HepG2 (cell line): ENCODE measurements around the gene RNU1-2. TPM values are rescaled to one million over a fixed set of nuclear protein-coding genes. Genes with fewer than 3 reads are reported as not detected.
A peak's percentile ranks its signal among the peaks of the same experiment; 100 is the strongest.

ENCODE experiments used
- GABPB1 ChIP-seq: IDR thresholded peaks from 2 replicates; pipeline ENCODE4 v1.6.1; 2016; ENCODE audit warnings: mild to moderate bottlenecking, missing genetic modification reagents, moderate library complexity, missing compliant biosample characterization
- GTF3A ChIP-seq: sonication (generic); formaldehyde crosslinking; conservative IDR thresholded peaks from 2 replicates; pipeline ENCODE4 v1.4.0; 2020; ENCODE audit warnings: mild to moderate bottlenecking, missing genetic modification reagents
- HDAC2 ChIP-seq: sonication (generic); formaldehyde crosslinking; IDR thresholded peaks from 2 replicates; pipeline ENCODE4 v1.4.0; 2020; ENCODE audit warnings: missing genetic modification reagents
- HDAC6 ChIP-seq: fragments of 200-600 bp; sonication (generic); IDR thresholded peaks from 2 replicates; pipeline ENCODE4 v1.7.0; 2017; ENCODE audit warnings: mild to moderate bottlenecking, antibody characterized with exemption, low read length, low read depth
- MED8 ChIP-seq: sonication (generic); formaldehyde crosslinking; IDR thresholded peaks from 2 replicates; pipeline ENCODE4 v1.8.1; 2023; ENCODE audit warnings: mild to moderate bottlenecking, missing genetic modification reagents; ENCODE audit not compliant: insufficient replicate concordance
- PHB2 ChIP-seq: fragments of 450-650 bp; IDR thresholded peaks from 2 replicates; pipeline ENCODE4 v1.6.1; 2018; ENCODE audit not compliant: partially characterized antibody
- RBM39 ChIP-seq: fragments of 200-400 bp; formaldehyde crosslinking; IDR thresholded peaks from one replicate; pipeline ENCODE4 v1.6.1; 2018; ENCODE audit warnings: antibody characterized with exemption, mild to moderate bottlenecking, low read depth, low read length; ENCODE audit not compliant: poor library complexity, severe bottlenecking
- SCMH1 ChIP-seq: sonication (generic); formaldehyde crosslinking; IDR thresholded peaks from 2 replicates; pipeline ENCODE4 v1.9.0; 2021; ENCODE audit warnings: missing genetic modification reagents, mild to moderate bottlenecking, borderline replicate concordance
- SP2 ChIP-seq: sonication (generic); formaldehyde crosslinking; IDR thresholded peaks from 2 replicates; pipeline ENCODE4 v1.5.1; 2020; ENCODE audit warnings: mild to moderate bottlenecking, missing genetic modification reagents
- TEAD3 ChIP-seq: optimal IDR thresholded peaks from 2 replicates; pipeline ENCODE3; 2016; ENCODE audit warnings: borderline replicate concordance
- ZFP36L2 ChIP-seq: sonication (generic); formaldehyde crosslinking; IDR thresholded peaks from 2 replicates; pipeline ENCODE4 v1.4.0; 2020; ENCODE audit warnings: missing genetic modification reagents
- ZNF224 ChIP-seq: sonication (generic); formaldehyde crosslinking; IDR thresholded peaks from 2 replicates; pipeline ENCODE4 v1.5.0; 2020; ENCODE audit warnings: mild to moderate bottlenecking, missing genetic modification reagents
- ZNF431 ChIP-seq: sonication (generic); formaldehyde crosslinking; IDR thresholded peaks from 2 replicates; pipeline ENCODE4 v1.9.0; 2022; ENCODE audit warnings: missing genetic modification reagents, low read depth, mild to moderate bottlenecking, borderline replicate concordance
- ZNF589 ChIP-seq: sonication (generic); formaldehyde crosslinking; conservative IDR thresholded peaks from 2 replicates; pipeline ENCODE4 v1.8.0; 2022; ENCODE audit warnings: mild to moderate bottlenecking, moderate library complexity, missing genetic modification reagents
- polyA plus RNA-seq, 8 experiments: library from polyadenylated mRNA; depleted of rRNA in 3 of 8; stranded (reverse) in 7 of 8; unstranded in 1 of 8; fragments of >200 nt; fragmentation: Illumina TruSeq in 4 of 8; extraction: Trizol in 4 of 8; gene quantifications; 2 replicates each; pipeline versions ENCODE4 v1.2.1 to v1.2.3, GENCODE V29; 2011 to 2016; ENCODE audit warnings: low read depth in 4 of 8, missing spikeins in 1 of 8, mixed read lengths in 1 of 8; ENCODE audit not compliant: insufficient read depth in 1 of 8
- total RNA-seq, 5 experiments: library from RNA; depleted of rRNA; stranded (reverse); fragments of >200 nt; fragmentation: Illumina TruSeq; extraction: Trizol; gene quantifications; 2 replicates each; pipeline ENCODE4 v1.2.3, GENCODE V29; 2016; ENCODE audit warnings: low read depth in 1 of 5
- TF ChIP-seq, protein P1 (sequence below): sonication (generic); formaldehyde crosslinking; IDR thresholded peaks from 2 replicates; pipeline ENCODE4 v1.5.0; 2020; ENCODE audit warnings: missing genetic modification reagents
- TF ChIP-seq, protein P2 (sequence below): IDR thresholded peaks from 2 replicates; pipeline ENCODE4 v1.6.1; 2016; ENCODE audit warnings: missing genetic modification reagents, missing compliant biosample characterization
- TF ChIP-seq, protein P3 (sequence below): sonication (generic); formaldehyde crosslinking; IDR thresholded peaks from 2 replicates; pipeline ENCODE4 v1.4.0; 2020; ENCODE audit warnings: missing genetic modification reagents, mild to moderate bottlenecking, borderline replicate concordance
- TF ChIP-seq, protein P4 (sequence below): sonication (generic); formaldehyde crosslinking; IDR thresholded peaks from 2 replicates; pipeline ENCODE4; 2020; ENCODE audit warnings: missing genetic modification reagents, mild to moderate bottlenecking, borderline replicate concordance
- TF ChIP-seq, protein P5 (sequence below): IDR thresholded peaks from 2 replicates; pipeline ENCODE4 v1.6.1; 2016

Gene RNU1-2
- total and polyA plus RNA-seq, 2 of the 13 experiments (the other 11 are each of a cell fraction or from before 2014, with no cell fraction given) = under 0.01 to 11,018 TPM

DNA sequence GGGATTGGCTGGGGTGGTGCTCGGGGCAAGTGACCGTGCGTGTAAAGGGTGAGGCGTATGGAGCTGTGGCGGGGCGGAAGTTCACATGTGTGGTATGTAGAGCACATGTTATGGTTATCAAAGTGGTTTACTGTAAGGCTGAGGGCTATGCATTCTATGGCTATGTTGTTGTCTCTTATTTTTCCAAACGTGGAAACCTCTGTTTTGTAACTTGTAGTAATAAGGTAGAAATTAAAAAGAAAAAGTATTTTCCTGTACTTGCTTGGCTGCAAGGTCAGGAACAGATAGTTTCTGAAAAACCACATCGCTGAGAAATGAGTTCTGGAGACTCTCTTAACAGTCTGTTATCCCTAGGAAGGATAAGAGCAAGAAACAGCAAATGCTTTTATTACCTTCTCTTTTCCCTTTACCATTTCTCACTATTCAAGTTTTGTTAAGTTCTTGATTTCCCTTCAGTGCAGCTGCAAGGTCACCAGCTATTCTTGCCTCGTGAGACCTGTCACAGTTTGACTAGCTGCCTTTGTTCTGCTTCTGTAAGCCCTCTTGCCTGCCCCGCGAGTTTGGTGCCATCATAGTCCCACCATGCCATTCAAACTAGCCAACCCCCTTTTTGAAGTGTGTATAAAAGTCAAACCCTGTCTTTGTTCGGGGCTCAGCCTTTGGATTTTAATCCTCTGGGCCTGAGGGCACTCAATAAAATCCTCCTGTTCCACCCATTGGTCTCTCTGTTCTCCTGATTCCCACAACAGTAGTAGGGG, 9.5 kb downstream of the RNU1-2 start (continued):
- TF ChIP-seq TEAD3 (CRISPR knock-in tag) = peak; percentile 87
- no peak for TF ChIP-seq GTF3A (CRISPR knock-in tag)
- peak; percentile 75; the same call in 1 of the 2 replicates for TF ChIP-seq GABPB1 (CRISPR knock-in tag)
- TF ChIP-seq HDAC6 = no peak
- TF ChIP-seq RBM39 = peak; percentile 52
- TF ChIP-seq ZNF224 (CRISPR knock-in tag) = 0 out of 2 replicates have a peak, but pooled peaks have one; percentile 5
- no peak for TF ChIP-seq PHB2
- TF ChIP-seq SP2 = no peak
- TF ChIP-seq HDAC2 (CRISPR knock-in tag) = 0 out of 2 replicates have a peak, but pooled peaks have one; percentile 29
- TF ChIP-seq, protein P1, sequence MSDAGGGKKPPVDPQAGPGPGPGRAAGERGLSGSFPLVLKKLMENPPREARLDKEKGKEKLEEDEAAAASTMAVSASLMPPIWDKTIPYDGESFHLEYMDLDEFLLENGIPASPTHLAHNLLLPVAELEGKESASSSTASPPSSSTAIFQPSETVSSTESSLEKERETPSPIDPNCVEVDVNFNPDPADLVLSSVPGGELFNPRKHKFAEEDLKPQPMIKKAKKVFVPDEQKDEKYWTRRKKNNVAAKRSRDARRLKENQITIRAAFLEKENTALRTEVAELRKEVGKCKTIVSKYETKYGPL (CRISPR knock-in tag) = peak; percentile 67; the same call in 1 of the 2 replicates
- 0 out of 2 replicates have a peak, but pooled peaks have one; percentile 35 for TF ChIP-seq ZFP36L2 (CRISPR knock-in tag)
- TF ChIP-seq, protein P2, sequence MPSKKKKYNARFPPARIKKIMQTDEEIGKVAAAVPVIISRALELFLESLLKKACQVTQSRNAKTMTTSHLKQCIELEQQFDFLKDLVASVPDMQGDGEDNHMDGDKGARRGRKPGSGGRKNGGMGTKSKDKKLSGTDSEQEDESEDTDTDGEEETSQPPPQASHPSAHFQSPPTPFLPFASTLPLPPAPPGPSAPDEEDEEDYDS = peak; percentile 96
- TF ChIP-seq, protein P3, sequence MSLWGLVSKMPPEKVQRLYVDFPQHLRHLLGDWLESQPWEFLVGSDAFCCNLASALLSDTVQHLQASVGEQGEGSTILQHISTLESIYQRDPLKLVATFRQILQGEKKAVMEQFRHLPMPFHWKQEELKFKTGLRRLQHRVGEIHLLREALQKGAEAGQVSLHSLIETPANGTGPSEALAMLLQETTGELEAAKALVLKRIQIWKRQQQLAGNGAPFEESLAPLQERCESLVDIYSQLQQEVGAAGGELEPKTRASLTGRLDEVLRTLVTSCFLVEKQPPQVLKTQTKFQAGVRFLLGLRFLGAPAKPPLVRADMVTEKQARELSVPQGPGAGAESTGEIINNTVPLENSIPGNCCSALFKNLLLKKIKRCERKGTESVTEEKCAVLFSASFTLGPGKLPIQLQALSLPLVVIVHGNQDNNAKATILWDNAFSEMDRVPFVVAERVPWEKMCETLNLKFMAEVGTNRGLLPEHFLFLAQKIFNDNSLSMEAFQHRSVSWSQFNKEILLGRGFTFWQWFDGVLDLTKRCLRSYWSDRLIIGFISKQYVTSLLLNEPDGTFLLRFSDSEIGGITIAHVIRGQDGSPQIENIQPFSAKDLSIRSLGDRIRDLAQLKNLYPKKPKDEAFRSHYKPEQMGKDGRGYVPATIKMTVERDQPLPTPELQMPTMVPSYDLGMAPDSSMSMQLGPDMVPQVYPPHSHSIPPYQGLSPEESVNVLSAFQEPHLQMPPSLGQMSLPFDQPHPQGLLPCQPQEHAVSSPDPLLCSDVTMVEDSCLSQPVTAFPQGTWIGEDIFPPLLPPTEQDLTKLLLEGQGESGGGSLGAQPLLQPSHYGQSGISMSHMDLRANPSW = 0 out of 2 replicates have a peak, but pooled peaks have one; percentile 60
- TF ChIP-seq, protein P4, sequence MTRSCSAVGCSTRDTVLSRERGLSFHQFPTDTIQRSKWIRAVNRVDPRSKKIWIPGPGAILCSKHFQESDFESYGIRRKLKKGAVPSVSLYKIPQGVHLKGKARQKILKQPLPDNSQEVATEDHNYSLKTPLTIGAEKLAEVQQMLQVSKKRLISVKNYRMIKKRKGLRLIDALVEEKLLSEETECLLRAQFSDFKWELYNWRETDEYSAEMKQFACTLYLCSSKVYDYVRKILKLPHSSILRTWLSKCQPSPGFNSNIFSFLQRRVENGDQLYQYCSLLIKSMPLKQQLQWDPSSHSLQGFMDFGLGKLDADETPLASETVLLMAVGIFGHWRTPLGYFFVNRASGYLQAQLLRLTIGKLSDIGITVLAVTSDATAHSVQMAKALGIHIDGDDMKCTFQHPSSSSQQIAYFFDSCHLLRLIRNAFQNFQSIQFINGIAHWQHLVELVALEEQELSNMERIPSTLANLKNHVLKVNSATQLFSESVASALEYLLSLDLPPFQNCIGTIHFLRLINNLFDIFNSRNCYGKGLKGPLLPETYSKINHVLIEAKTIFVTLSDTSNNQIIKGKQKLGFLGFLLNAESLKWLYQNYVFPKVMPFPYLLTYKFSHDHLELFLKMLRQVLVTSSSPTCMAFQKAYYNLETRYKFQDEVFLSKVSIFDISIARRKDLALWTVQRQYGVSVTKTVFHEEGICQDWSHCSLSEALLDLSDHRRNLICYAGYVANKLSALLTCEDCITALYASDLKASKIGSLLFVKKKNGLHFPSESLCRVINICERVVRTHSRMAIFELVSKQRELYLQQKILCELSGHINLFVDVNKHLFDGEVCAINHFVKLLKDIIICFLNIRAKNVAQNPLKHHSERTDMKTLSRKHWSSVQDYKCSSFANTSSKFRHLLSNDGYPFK (CRISPR knock-in tag) = 0 out of 2 replicates have a peak, but pooled peaks have one; percentile 29
- peak; percentile 98 for TF ChIP-seq MED8 (CRISPR knock-in tag)
- TF ChIP-seq ZNF431 (CRISPR knock-in tag) = 0 out of 2 replicates have a peak, but pooled peaks have one; percentile 47
- TF ChIP-seq, protein P5, sequence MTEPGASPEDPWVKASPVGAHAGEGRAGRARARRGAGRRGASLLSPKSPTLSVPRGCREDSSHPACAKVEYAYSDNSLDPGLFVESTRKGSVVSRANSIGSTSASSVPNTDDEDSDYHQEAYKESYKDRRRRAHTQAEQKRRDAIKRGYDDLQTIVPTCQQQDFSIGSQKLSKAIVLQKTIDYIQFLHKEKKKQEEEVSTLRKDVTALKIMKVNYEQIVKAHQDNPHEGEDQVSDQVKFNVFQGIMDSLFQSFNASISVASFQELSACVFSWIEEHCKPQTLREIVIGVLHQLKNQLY (CRISPR knock-in tag) = no peak
- no peak for TF ChIP-seq SCMH1 (CRISPR knock-in tag)
- TF ChIP-seq ZNF589 = peak; percentile 36; the same call in 1 of the 2 replicates
